Measurements from ENCODE around the gene DAAM1. TPM values are rescaled to one million over a fixed set of nuclear protein-coding genes. Genes with fewer than 3 reads are reported as not detected.

DAAM1 gene
- total RNA-seq, 2 experiments from 2014 or later = 8.3 to 10.5 TPM

GRCh38 chr14:59166258-59166657 lies 22.2 kb upstream of the DAAM1 start:
- intact Hi-C loops (cut with micrococcal nuclease) = no loop called here
- Mint-ChIP-seq H3K27me3 (peaks cover 11% of the 10 kb centered on the region), H3K27ac (no peak overlapping the region), H3K4me3 (no peak overlapping the region), H3K9me3 (no peaks in the 10 kb centered on the region), H3K4me1 (ENCODE audit: low read depth) (peaks cover 7% of the 10 kb centered on the region), H3K36me3 (no peaks in the 10 kb centered on the region)
- POLR2A ChIA-PET = no interaction called here
- no peak for DNase-seq
- CTCF ChIA-PET = no interaction called here

- ChIA-PET POLR2A (no interaction called here), CTCF (no interaction called here)
- Mint-ChIP-seq H3K4me3 (no peak overlapping the region), H3K36me3 (no peaks in the 10 kb centered on the region), H3K27me3 (peaks cover 9% of the 10 kb centered on the region), H3K9me3 (no peaks in the 10 kb centered on the region), H3K27ac (no peak overlapping the region), H3K4me1 (ENCODE audit: low read depth) (no peaks in the 10 kb centered on the region)
- no peak for DNase-seq
- intact Hi-C loops (cut with micrococcal nuclease) = no loop called here
These were observed 13.1 kb upstream of the DAAM1 start for GRCh38 chr14:59175404-59175803.

GRCh38 chr14:59176765-59177164 lies 11.7 kb upstream of the DAAM1 start:
- no peaks in the 10 kb centered on the region for H3K4me1 Mint-ChIP-seq (ENCODE audit: low read depth)
- no peak overlapping the region for H3K4me3 Mint-ChIP-seq
- H3K36me3 Mint-ChIP-seq = no peaks in the 10 kb centered on the region
- no peaks in the 10 kb centered on the region for H3K9me3 Mint-ChIP-seq
- H3K27ac Mint-ChIP-seq = no peak overlapping the region
- intact Hi-C loops (cut with micrococcal nuclease) = no loop called here
- DNase-seq = no peak
- peaks cover 11% of the 10 kb centered on the region for H3K27me3 Mint-ChIP-seq
- CTCF ChIA-PET = interaction anchor here (0.6 to 1.1 kb wide), 2 partner anchors 8 to 267 kb away, joined by 3 read pairs; no protein-coding TSS in a partner anchor
- POLR2A ChIA-PET = no interaction called here

GRCh38 chr14:59177262-59177661 lies 11.2 kb upstream of the DAAM1 start:
- Mint-ChIP-seq H3K27me3 (peaks cover 11% of the 10 kb centered on the region), H3K4me1 (ENCODE audit: low read depth) (no peaks in the 10 kb centered on the region), H3K36me3 (no peaks in the 10 kb centered on the region), H3K4me3 (no peak overlapping the region), H3K27ac (no peak overlapping the region), H3K9me3 (no peaks in the 10 kb centered on the region)
- POLR2A ChIA-PET = no interaction called here
- intact Hi-C loops (cut with micrococcal nuclease) = no loop called here
- CTCF ChIA-PET = no interaction called here
- DNase-seq = no peak

- intact Hi-C loops (cut with micrococcal nuclease) = loop anchor here (10.0 kb wide), 1 partner anchor 123 kb away; no protein-coding TSS in a partner anchor
- Mint-ChIP-seq H3K4me1 (ENCODE audit: low read depth) (no peaks in the 10 kb centered on the region), H3K4me3 (no peak overlapping the region), H3K27me3 (peaks cover 18% of the 10 kb centered on the region), H3K27ac (no peak overlapping the region), H3K36me3 (no peaks in the 10 kb centered on the region), H3K9me3 (no peaks in the 10 kb centered on the region)
- ChIA-PET CTCF (no interaction called here), POLR2A (no interaction called here)
- DNase-seq = no peak
These were observed 6.7 kb upstream of the DAAM1 start for GRCh38 chr14:59181791-59182190.

- DNase-seq = no peak
- intact Hi-C loops (cut with micrococcal nuclease) = loop anchor here (10.0 kb wide), 1 partner anchor 122 kb away; no protein-coding TSS in a partner anchor
- CTCF ChIA-PET = no interaction called here
- H3K27me3 Mint-ChIP-seq = peaks cover 18% of the 10 kb centered on the region
- no peak overlapping the region for H3K4me3 Mint-ChIP-seq
- no peak overlapping the region for H3K27ac Mint-ChIP-seq
- POLR2A ChIA-PET = no interaction called here
- no peaks in the 10 kb centered on the region for H3K4me1 Mint-ChIP-seq (ENCODE audit: low read depth)
- H3K9me3 Mint-ChIP-seq = no peaks in the 10 kb centered on the region
- H3K36me3 Mint-ChIP-seq = no peaks in the 10 kb centered on the region
These were observed 5.8 kb upstream of the DAAM1 start for GRCh38 chr14:59182641-59183040.

GRCh38 chr14:59183150-59183549 lies 5.3 kb upstream of the DAAM1 start:
- no peak for DNase-seq
- H3K9me3 Mint-ChIP-seq = no peaks in the 10 kb centered on the region
- no peak overlapping the region for H3K4me3 Mint-ChIP-seq
- H3K27ac Mint-ChIP-seq = no peak overlapping the region
- no peaks in the 10 kb centered on the region for H3K4me1 Mint-ChIP-seq (ENCODE audit: low read depth)
- ChIA-PET CTCF (interaction anchor here (1.2 kb wide), 1 partner anchor 261 kb away, joined by 4 read pairs; no protein-coding TSS in a partner anchor), POLR2A (no interaction called here)
- H3K27me3 Mint-ChIP-seq = peaks cover 18% of the 10 kb centered on the region
- H3K36me3 Mint-ChIP-seq = no peaks in the 10 kb centered on the region
- intact Hi-C loops (cut with micrococcal nuclease) = loop anchor here (10.0 kb wide), 1 partner anchor 122 kb away; no protein-coding TSS in a partner anchor

GRCh38 chr14:59184396-59184795 lies 4.1 kb upstream of the DAAM1 start:
- H3K9me3 Mint-ChIP-seq = no peaks in the 10 kb centered on the region
- H3K27me3 Mint-ChIP-seq = peaks cover 15% of the 10 kb centered on the region
- H3K4me1 Mint-ChIP-seq (ENCODE audit: low read depth) = no peaks in the 10 kb centered on the region
- H3K36me3 Mint-ChIP-seq = no peaks in the 10 kb centered on the region
- ChIA-PET CTCF (interaction anchor here (1.0 to 1.4 kb wide), 4 partner anchors 8 to 260 kb away, joined by 3 to 6 read pairs (median 4); no protein-coding TSS in a partner anchor), POLR2A (no interaction called here)
- intact Hi-C loops (cut with micrococcal nuclease) = loop anchor here (10.0 kb wide), 1 partner anchor 120 kb away; no protein-coding TSS in a partner anchor
- no peak overlapping the region for H3K4me3 Mint-ChIP-seq
- DNase-seq = no peak
- H3K27ac Mint-ChIP-seq = no peak overlapping the region

- Mint-ChIP-seq H3K4me1 (ENCODE audit: low read depth) (peaks cover 6% of the 10 kb centered on the region), H3K27ac (no peak overlapping the region), H3K4me3 (no peak overlapping the region), H3K36me3 (no peaks in the 10 kb centered on the region), H3K27me3 (peaks cover 8% of the 10 kb centered on the region), H3K9me3 (no peaks in the 10 kb centered on the region)
- CTCF ChIA-PET = no interaction called here
- DNase-seq = no peak
- POLR2A ChIA-PET = no interaction called here
- intact Hi-C loops (cut with micrococcal nuclease) = loop anchor here (5.0 to 10.0 kb wide), 2 partner anchors 119 to 282 kb away; partner anchors contain the start of gene GPR135
These were observed 2.8 kb upstream of the DAAM1 start for GRCh38 chr14:59185676-59186075.

GRCh38 chr14:59186306-59186705 lies 2.2 kb upstream of the DAAM1 start:
- ChIA-PET POLR2A (interaction anchor here (0.5 kb wide), 1 partner anchor 1586 kb away, joined by 3 read pairs; no protein-coding TSS in a partner anchor), CTCF (no interaction called here)
- Mint-ChIP-seq H3K4me3 (no peak overlapping the region), H3K4me1 (ENCODE audit: low read depth) (peaks cover 6% of the 10 kb centered on the region), H3K36me3 (no peaks in the 10 kb centered on the region), H3K27me3 (peaks cover 7% of the 10 kb centered on the region), H3K27ac (no peak overlapping the region), H3K9me3 (no peaks in the 10 kb centered on the region)
- DNase-seq = no peak
- intact Hi-C loops (cut with micrococcal nuclease) = loop anchor here (5.0 to 10.0 kb wide), 2 partner anchors 118 to 281 kb away; partner anchors contain the start of gene GPR135

GRCh38 chr14:59187118-59187517 lies 1.3 kb upstream of the DAAM1 start:
- no peak for DNase-seq
- ChIA-PET CTCF (interaction anchor here (1.2 kb wide), 1 partner anchor 252 kb away, joined by 3 read pairs; no protein-coding TSS in a partner anchor), POLR2A (interaction anchor here (0.5 kb wide), 1 partner anchor 1585 kb away, joined by 3 read pairs; no protein-coding TSS in a partner anchor)
- intact Hi-C loops (cut with micrococcal nuclease) = loop anchor here (5.0 to 10.0 kb wide), 2 partner anchors 118 to 280 kb away; partner anchors contain the start of gene GPR135
- no peak overlapping the region for H3K27ac Mint-ChIP-seq
- H3K27me3 Mint-ChIP-seq = peaks cover 7% of the 10 kb centered on the region
- H3K4me1 Mint-ChIP-seq (ENCODE audit: low read depth) = peaks cover 6% of the 10 kb centered on the region
- no peaks in the 10 kb centered on the region for H3K36me3 Mint-ChIP-seq
- H3K4me3 Mint-ChIP-seq = peak overlapping the region; percentile 93
- H3K9me3 Mint-ChIP-seq = no peaks in the 10 kb centered on the region

- peaks cover 6% of the 10 kb centered on the region for H3K4me1 Mint-ChIP-seq (ENCODE audit: low read depth)
These were observed 536 bp upstream of the DAAM1 start for GRCh38 chr14:59187802-59188460.

More at GRCh38 chr14:59187802-59188460, 536 bp upstream of the DAAM1 start:
- no peaks in the 10 kb centered on the region for H3K9me3 Mint-ChIP-seq
- peaks cover 7% of the 10 kb centered on the region for H3K27me3 Mint-ChIP-seq
- H3K4me3 Mint-ChIP-seq = peak overlapping the region; percentile 93
- ChIA-PET CTCF (interaction anchor here (1.1 to 1.2 kb wide), 2 partner anchors 251 to 296 kb away, joined by 3 to 6 read pairs; partner anchors contain the start of genes JKAMP and L3HYPDH), POLR2A (interaction anchor here (0.8 to 1.7 kb wide), 3 partner anchors 277 to 943 kb away, joined by 3 to 4 read pairs (median 3); partner anchors contain the start of genes GPR135 and PSMA3)
- H3K27ac Mint-ChIP-seq = peak overlapping the region; percentile 72
- intact Hi-C loops (cut with micrococcal nuclease) = loop anchor here (1.0 to 10.0 kb wide), 7 partner anchors 87 to 1061 kb away; partner anchors contain the start of genes GPR135, JKAMP, L3HYPDH and PPM1A
- H3K36me3 Mint-ChIP-seq = no peaks in the 10 kb centered on the region
- DNase-seq = peak; percentile 52
